Activated gamma-delta T cell (primary cell): ENCODE measurements around the gene BOD1L1.

Experiments
- DNase-seq: peaks from one replicate; lab custom pipeline; 2025; lab: John Stamatoyannopoulos, UW
- total RNA-seq, 2 donors: gene quantifications; one replicate each; lab custom pipeline; 2026; lab: John Stamatoyannopoulos, UW

BOD1L1 gene
- total RNA-seq = 267 to 322 reads per million in 2 donors

DNA sequence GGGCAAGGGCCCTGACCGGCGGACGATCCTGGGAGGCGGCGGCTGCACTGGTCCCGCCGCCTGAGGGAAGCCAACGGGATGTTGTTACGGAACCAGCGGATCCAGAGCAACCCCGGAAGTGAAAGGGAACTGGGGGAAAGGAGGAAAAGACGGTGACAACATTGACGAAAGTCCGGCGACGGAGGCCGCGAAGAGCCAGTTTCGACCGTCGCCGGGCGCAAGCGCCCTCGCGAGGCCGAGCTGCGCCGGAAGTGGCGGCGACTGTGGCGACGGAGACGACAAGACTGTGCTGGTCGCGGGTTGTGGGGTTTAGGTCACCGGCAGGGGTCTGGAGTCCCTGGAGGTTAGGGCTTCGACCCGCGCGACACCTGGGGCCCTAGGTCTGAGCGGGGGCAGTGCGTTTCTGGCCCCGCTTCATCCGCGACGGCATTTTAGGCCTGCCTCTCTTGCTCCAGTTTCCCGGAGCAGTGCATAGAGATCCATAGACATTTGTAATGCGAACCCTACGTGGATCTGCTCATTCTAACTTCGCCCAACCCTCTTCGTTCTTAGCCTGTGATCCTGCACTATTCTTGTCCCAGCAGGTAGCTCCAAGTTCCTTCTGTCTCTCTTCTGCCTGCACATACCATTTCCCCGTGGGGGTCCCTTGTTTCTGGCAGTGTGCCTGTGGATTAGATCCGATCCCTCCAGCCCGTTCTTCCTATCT lies at the start of gene BOD1L1:
BOD1L1 (minus strand) TSS at position 120 of the 706 bp plus-strand sequence. CDS start 138 bp downstream, outside the sequence.
- peak; percentile 65 for DNase-seq

GRCh38 chr4:13674971-13675370 lies 47.4 kb upstream of the BOD1L1 start:
- no peak for DNase-seq

DNA sequence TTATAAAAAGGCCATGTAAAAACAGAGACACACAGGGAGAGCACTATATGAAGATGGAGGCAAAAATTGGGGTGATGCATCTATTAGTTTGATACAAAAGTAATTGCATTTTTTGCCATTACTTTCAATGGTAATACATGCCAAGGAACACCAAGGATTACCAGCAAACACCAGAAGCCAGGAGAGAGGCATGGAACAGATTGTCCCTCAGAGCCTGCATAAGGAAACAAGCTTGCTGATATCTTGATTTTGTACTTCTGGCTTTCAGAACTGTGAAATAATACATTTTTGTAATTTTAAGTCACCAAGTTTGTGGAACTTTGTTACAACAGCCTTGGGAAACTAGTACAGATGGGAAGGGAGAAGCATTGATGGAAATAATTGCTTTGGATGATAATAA lies 45.6 kb upstream of the BOD1L1 start:
- no peak for DNase-seq

DNA sequence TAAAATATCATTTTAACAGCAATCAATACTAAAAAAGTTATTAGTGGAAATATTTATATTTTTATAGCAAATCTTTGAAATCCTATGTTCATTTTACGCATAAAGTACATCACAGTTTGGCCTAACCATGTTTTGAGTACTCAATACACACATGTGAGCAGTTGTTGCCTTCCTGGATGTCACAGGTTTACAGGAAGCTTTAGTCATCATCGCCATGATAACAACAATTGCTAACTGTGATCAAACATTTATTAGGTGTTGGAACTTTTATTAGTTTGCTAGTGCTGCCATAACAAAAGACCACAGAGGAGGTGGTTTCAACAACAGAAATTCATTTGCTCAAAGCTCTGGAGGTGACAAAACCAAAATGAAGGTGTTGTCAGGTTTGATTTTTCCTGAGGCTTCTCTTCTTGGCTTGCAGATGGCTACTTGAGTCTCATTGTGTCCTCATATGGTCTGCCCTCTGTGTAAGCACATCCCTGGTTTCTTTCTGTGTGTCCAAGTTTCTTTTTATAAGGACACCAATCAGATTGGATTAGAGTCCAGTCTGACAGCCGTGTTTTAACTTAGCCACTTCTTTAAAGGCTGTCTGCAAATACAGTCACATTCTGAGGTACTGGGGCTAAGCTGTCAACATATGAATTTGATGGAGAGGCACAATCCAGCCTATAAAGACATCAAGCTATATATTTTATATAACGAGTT lies 43.1 kb upstream of the BOD1L1 start:
- DNase-seq = no peak

GRCh38 chr4:13665701-13666660 lies 38.5 kb upstream of the BOD1L1 start:
- DNase-seq = no peak

DNA sequence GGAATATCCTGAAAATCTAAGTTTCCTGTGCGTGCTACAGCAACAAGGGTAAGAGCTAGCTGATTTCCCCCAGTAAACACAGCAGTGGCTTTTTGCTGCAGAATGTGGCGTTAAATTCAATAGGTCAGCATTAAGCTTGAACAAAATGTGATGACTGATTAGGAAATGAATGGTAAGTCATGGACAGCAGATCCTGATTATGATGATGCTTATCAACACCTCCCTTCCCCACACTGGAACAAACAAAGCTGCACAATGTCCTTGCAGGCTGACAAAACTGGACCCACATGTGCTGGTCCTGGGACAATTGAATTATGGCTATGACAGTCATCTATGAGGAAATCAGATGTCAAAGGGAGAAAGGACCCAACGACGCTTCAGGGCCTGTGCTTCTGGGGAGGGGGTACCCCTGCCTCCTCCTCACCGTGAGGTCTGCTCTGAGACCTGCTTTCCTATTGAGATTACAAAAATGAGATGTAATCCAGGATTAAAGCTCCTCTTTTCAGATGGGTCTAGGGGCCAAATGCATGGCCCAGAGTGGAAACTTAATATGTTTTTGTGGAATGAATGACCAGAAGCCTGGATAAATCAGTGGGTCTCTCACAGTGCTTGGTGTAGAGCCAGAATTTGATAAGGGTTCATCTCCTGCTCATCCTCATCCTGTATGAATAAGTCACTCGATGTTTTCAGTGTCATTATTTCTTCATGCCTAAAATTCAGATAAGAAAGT lies 32.0 kb upstream of the BOD1L1 start:
- no peak for DNase-seq

DNA sequence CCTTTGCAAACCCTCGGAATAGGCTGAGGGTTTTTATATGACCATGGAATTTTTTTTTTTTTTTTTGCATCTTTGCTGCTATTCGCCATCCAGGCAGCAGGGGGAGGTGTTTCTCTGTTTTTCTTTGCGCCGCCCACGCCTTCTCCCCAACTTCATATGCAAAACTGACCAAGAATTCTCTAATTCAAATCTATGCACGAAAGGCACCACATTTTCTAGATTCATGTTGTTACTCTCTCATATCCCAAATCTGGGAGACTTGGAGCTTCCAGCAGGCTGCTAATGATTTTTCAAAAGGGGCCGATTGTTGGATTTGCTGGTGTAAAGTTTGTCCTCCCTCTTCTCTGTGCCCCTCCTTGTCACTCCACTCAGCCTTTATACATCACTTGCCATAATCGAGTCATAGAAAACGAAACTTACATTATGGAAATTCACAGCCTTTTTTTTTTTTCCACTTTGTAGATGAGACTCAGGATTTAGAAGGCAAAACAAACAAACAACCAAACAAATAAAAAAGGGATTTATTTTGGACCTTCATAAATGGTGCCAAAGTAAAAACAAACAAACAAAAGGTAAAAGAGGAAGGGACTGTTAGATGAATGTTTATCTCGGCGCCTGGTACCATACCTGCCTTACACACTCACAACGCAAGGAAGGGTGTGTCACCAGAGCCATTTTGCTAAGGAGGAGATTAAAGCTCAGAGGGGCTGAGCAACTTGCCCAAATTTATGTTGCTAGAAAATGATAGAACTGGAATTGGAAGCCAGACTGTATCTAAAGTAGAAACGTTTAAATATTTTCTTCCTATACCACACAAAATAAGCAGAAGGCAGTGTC lies 29.3 kb upstream of the BOD1L1 start:
- DNase-seq = no peak

- peak; percentile 28 for DNase-seq
Measured at GRCh38 chr4:13654162-13654797, 26.8 kb upstream of the BOD1L1 start.

DNA sequence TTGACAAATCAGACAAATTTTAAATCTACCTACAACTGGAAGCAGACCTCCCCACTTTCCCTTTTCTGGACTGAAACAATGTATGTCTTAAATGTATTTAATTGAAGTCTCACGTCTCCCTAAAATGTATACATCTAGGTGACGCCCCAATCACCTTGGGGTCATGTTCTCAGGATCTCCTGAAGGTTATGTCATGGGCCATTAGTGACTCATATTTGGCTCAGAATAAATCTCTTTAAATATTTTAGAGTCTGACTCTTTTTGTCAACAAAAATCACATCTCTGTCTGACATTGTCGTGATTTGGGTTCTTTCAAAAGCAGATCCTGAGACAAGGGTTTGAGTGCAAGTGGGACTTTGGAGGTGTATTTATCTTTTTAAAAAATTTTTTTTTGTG lies 26.2 kb upstream of the BOD1L1 start:
- DNase-seq = no peak

GRCh38 chr4:13647031-13647430 lies 19.5 kb upstream of the BOD1L1 start:
- no peak for DNase-seq

DNA sequence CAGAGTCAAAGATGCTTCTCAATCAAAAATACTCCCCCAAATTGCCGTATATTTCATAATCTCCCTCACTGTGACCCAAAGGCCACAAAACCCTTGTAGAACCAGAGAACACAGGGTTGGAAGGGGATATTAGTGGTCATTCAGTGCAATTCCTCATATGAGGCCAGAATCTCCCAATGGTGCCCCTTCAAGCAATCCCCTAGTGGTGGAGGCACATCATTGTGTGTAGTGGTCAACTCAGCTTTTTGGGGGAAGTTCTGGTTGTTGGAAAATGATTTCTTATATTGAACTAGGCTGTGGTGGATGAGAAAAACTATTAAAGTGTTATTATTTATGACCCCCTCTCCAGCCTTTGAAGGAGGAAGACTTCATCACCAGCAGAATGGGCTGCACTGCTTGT lies 17.6 kb upstream of the BOD1L1 start:
- no peak for DNase-seq

GRCh38 chr4:13642170-13642950 lies 14.8 kb upstream of the BOD1L1 start:
- DNase-seq = no peak

GRCh38 chr4:13641084-13641483 lies 13.6 kb upstream of the BOD1L1 start:
- DNase-seq = no peak

- no peak for DNase-seq
Measured at GRCh38 chr4:13640149-13640940, 12.8 kb upstream of the BOD1L1 start.

- DNase-seq = no peak
Measured at GRCh38 chr4:13635286-13635799, 7.8 kb upstream of the BOD1L1 start.

GRCh38 chr4:13633671-13634070 lies 6.1 kb upstream of the BOD1L1 start:
- DNase-seq = no peak

GRCh38 chr4:13627178-13627605 lies 333 bp downstream of the BOD1L1 start:
- peak; percentile 45 for DNase-seq

DNA sequence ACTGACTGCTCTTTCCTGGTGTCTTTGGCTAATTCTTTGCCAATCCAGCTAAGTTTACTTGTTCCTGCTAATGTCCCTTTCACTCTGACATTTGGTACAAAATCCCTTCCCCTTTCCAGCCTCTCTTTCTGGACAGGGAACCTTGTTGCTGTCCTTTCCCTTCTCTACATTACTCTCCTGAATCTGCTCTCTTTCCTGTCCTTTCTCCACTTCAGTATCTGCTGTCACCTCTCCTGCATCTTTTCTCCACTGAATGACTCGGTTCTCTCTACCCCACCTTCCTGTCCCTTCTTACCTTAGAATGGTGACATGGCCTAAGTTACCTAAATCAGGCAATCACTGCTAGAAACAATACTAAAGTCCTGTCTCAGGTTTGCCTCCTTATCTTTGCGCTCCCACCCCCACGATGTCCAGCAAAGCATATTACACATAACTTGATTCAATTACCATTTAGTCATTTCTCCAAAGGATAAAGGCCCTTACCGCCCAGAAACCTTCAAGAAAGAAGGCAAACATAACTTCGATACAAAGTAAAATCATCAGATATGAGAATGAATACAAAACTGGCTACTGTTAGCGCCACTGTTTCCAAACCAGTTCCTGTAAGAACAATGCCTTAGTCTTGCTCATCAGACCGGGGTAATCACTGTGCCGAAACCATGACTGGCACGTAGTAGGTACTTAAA lies 890 bp downstream of the BOD1L1 start:
- DNase-seq = no peak
